GM18511 (cell line): ENCODE results near the gene FIGN.

Experiments
- ATAC-seq: cut with Tn5 transposase; IDR thresholded peaks from one replicate; pipeline ENCODE4 v1.9.1; 2021; ENCODE audit warnings: mild to moderate bottlenecking, moderate library complexity; ENCODE audit not compliant: unreplicated experiment

Gene FIGN

DNA sequence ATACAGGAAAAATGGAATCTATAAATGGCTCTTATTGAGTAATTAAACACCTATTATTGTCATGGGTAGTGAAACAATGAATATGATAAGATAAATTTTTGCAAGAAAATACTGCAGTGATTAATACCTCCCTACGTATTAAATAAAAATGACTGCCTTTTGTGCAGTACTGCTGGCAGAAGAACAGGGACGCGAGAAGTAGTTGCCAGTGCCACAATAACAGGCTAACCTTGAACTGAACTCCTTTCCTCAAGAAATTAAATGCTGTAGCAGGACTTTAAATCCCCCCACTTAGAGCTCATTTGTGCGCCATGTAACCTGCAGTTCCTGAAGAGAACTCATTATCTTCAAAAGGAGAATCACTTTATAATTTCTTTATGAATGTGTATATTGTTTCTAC is 24.6 kb downstream of the FIGN start:
- ATAC-seq: no peak

DNA sequence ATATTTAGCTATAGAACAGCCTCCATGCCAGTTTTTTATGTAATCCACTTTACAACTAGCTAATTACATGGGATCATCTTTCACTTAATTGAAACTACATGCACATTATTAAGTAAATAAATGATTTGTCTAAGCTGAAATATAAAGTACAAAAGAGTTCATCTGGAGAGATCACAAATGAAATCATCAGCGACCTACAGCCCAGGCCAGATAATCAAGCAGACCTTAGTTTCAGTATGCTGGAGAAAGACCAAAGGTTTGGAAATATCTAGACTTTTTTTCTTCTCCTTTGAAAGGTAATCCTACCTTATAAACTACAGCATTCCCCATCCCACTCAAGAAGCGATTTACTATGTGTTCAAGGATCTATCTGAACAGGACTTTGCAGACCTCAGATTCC is 26.5 kb downstream of the FIGN start:
- no peak for ATAC-seq

- no peak for ATAC-seq
These were observed 27.5 kb downstream of the FIGN start for GRCh38 chr2:163708265-163708664.

DNA sequence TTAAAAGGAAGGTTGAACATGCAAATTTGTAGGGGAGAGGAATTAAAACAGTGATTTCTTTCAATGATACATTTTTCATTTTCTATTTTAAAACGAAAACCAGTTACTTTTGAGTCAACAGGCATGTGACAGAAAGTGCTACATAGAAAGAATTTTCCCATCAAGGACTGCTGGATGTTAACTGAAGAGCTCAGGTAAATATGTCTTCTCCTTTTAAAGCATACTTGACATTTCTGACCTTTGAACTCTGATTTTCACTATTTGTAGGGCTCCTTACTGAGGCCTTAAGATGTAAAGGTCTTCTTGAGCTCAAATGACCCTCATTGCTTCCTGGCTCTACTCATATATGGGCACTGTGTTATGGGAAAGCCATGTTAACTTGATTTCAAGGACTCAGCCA is 32.4 kb downstream of the FIGN start:
- ATAC-seq: no peak

- ATAC-seq: no peak
These were observed 34.2 kb downstream of the FIGN start for GRCh38 chr2:163701399-163702195.

- ATAC-seq: no peak
These were observed 37.0 kb downstream of the FIGN start for GRCh38 chr2:163698857-163699256.

- no peak for ATAC-seq
These were observed 37.8 kb downstream of the FIGN start for GRCh38 chr2:163697846-163698637.

- no peak for ATAC-seq
These were observed 38.4 kb downstream of the FIGN start for GRCh38 chr2:163697429-163697828.

DNA sequence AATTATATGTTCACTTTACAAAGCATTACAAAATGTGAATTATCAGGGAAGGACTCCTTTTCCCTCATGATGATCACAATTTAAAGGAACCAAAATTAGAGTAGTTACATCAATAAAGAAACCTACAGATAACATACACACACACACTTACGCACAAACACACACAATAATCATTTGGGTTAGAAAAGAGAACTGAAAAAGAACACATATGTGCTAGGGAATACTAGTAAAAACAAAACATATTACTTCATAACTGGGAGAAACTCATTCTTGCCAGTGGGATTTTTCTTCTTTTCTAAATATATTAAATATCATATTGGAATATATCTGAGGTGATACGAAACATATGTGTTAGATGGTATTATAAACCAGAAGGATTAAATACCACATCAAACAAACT is 42.3 kb downstream of the FIGN start:
- ATAC-seq: no peak

DNA sequence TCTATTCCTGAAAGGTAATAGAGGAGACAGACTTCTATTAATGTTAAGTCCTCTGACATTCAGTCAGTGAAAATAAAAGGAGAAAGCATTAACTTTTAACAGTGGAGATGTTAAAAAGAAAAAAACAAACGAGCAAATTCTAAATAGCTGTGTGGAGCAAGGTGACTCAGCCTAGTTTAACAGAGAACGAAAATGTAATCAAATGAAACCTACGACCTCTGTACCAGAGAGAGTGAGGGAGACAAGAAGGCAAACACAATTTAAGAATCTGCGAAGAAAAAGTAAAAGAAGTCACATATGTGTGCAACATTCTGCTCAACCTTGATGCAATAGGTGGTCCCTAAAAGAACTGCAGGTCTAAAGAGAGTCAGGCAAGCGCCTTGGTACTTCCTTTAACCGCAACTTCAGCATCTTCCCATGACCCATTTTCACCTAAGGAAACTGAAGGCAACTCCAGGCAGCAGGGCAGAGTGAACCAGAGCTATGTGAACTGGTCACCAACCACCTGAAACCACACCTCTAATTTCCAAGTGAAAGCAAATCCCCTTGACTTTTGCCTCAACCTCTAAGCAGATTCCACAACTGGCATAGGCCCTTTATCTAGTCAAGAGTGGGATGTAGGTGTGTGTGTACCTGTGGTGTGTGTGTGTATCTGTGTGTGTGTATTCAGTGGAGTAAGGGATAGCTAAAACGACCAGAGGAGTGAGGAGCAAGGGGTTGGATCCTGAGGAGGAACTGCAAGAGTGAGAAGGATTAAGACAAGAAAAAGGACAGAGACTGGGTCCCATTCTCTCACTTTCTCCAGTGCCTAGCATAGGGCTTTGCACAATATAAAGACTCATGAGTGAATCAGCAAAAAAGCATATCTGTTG is 43.0 kb downstream of the FIGN start:
- no peak for ATAC-seq

DNA sequence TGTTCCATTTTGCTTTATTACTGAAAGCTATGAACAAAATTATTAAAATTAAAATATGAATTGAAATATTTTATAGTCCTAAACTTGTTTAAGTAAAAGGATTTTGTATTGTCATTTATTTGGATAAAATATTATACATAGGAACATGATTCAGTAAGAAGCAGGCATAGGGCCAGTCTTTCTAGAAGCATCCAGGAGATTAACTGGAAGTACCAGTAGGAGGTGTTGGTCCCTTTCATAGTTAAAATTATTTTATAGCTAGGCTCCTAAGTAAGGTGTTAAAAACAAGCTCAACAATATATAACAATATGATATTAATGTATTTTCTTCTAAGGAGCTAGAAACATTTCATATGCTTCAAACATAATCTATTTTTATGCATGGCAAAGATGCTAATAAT is 43.7 kb downstream of the FIGN start:
- ATAC-seq: no peak

GRCh38 chr2:163690896-163691295 is 44.9 kb downstream of the FIGN start:
- no peak for ATAC-seq

DNA sequence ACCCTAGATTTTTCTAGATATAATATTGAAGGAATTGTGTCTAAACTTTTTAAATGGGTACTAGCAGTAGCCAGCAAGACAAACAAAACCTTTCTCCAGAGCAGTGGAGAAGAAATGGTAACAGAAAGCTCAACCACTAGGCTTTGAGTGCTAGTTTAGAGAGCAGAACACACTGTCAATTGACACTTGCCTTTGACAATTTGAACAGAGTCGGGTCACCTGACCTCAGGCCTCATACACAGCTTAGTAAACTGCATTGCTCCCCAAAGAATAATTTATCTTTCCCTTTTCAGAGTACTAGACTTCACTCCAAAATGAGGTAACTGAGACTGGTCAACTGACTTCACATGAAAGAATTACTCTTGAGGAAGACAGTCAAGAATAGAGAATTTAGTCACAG is 48.6 kb downstream of the FIGN start:
- no peak for ATAC-seq

GRCh38 chr2:163686289-163686688 is 49.5 kb downstream of the FIGN start:
- no peak for ATAC-seq

DNA sequence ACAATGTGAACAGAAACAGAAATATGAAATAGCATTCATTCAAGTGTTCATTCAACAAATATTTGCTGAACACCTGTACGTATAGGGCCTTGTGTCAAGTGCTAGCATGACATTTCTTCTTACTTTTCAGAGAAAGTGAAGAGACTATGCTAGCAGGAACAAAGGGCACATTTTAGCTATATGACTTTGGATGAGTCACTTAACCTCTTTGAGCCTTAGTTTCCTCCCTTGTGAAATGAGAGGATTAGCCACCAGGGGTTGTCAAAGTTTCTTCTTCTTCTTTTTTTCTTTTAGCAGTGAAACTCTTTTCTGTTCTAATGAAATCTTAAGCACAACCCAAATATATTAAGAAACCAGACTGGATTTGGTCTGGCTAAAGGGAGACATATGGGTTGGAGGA is 53.1 kb downstream of the FIGN start:
- no peak for ATAC-seq

DNA sequence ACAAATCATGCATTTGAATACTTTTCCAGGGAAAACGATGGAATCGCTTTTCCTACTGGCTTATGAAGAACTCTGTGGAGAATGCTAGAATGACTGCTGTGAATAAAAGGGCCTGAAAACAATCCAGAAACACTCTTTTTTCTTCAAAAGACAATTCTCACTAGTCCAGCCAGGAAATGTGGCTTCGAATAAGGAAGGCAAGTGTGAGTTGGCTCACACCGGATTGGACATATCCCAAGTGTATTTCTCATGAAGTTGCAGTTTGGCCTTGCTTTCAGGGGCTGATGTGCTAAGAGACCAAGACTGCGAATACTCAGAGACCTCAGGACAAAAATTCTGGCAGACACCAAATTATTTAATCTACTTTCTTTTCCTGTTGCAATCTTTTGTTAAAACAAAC is 54.1 kb downstream of the FIGN start:
- no peak for ATAC-seq

DNA sequence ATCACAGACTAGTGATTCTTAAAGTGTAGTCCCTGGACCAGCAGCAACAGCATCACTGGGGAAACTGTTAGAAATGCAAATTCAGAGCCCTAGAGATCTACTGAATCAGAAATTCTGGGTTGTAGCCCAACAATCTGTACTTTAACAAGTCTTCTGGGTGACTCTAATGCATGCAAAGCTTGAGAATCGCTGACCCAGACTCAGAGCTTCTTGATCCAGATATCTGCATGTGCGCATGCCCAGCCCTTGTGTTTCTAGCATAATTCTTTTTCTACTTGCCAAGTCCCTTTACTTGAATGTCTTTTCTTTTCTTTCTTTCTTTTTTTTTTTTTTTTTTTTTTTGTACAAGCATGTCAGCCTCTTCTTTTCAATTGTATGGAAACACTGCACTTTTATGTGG is 60.4 kb downstream of the FIGN start:
- ATAC-seq: no peak

GRCh38 chr2:163673522-163673921 is 62.3 kb downstream of the FIGN start:
- no peak for ATAC-seq

DNA sequence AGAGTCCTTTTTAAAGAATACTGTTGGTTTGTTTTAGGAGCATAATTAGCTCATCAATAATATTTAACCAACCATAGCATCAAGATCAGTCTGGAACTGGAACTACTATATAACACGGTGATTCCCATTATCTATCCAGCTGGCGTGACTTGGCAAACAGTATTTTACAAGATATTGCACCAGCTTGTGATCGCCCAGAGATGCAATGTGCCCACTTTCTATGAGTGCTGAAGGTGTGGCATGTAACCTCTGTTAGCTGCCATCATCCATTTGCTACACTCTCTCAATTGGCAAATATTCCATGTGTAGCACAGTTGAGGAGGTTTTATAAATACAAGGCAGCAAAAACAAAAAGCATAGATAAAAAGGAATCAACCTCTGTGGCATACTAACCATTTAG is 64.9 kb downstream of the FIGN start:
- no peak for ATAC-seq

- ATAC-seq: no peak
These were observed 66.3 kb downstream of the FIGN start for GRCh38 chr2:163669506-163669905.

- no peak for ATAC-seq
These were observed 68.5 kb downstream of the FIGN start for GRCh38 chr2:163667064-163667887.
